HG02973 (cell line): ENCODE data around the gene WDR20.
"Not testable (repeated sequence)": the region's sequence is repeated elsewhere in the genome, so short reads cannot be mapped to it uniquely, and the experiment has no call there.

Experiments used
- ATAC-seq: cut with Tn5 transposase; IDR thresholded peaks from one replicate; pipeline ENCODE4 v1.9.1; 2021; ENCODE audit warnings: moderate library complexity; ENCODE audit not compliant: unreplicated experiment

Gene WDR20

GRCh38 chr14:102170061-102170460 is 30.4 kb downstream of the WDR20 start:
- no peak for ATAC-seq

DNA sequence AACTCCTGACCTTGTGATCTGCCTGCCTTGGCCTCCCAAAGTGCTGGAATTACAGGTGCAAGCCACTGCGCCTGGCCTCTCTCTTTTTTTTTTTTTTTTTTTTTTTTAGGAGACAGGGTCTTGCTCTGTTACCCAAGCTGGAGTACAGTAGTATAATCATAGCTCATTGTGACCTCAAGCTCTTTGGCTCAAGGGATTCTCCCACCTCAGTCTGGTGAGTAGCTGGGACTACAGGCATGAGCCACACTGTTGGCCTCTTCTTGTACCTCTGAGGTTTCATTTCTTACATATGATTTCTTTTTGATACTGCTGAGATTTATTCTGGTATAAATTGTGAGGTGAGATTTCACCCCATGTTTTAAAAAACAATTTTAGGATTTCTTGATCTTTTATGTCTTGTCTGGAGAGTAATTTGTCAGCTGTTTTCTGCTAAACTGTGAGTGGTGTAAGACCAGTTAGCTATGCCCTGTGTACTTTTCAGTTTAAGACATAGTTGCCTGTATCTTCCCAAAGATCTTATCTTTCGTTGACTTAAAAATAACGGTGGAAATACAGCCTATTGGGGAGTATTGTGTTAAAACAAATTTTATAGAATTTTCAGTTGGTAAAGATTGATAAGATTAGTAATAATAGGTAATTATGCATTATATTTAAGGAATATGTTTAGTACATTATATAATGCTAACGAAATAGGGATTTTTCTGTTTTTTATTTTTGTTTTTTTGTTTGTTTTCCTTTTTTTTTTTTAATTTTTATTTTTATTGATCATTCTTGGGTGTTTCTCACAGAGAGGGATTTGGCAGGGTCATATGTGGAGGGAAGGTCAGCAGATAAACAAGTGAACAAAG is 31.7 kb downstream of the WDR20 start:
- ATAC-seq: no peak

- ATAC-seq: not testable (repeated sequence)
Measured at GRCh38 chr14:102172021-102172272, 32.2 kb downstream of the WDR20 start.

DNA sequence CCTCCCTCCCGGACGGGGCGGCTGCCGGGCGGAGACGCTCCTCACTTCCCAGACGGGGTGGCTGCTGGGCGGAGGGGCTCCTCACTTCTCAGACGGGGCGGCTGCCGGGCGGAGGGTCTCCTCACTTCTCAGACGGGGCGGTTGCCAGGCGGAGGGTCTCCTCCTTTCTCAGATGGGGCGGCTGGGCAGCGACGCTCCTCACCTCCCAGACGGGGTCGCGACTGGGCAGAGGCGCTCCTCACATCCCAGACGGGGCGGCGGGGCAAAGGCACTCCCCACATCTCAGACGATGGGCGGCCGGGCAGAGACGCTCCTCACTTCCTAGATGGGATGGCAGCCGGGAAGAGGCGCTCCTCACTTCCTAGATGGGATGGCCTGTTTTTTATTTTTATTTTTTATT is 33.0 kb downstream of the WDR20 start:
- not testable (repeated sequence) for ATAC-seq

GRCh38 chr14:102177161-102177560 is 37.5 kb downstream of the WDR20 start:
- ATAC-seq: no peak

DNA sequence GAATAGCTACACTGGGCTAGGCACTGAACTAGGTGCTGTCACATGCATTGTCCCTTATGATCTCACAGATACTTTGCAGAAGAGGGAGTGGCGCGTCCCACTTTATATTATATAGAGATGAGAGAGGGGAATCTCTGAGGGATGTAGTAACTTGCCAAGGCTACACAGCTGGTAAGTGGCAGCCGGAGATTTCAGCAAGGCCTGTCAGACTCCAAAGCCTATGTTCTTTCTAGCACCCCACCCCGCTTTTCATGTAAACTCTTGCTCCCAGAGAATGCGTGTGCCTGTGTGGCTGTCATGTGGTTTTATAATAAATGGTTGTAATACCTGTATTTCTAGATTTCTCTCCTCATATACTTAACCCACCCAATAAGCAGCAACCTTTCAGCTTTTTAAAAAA is 39.1 kb downstream of the WDR20 start:
- no peak for ATAC-seq

DNA sequence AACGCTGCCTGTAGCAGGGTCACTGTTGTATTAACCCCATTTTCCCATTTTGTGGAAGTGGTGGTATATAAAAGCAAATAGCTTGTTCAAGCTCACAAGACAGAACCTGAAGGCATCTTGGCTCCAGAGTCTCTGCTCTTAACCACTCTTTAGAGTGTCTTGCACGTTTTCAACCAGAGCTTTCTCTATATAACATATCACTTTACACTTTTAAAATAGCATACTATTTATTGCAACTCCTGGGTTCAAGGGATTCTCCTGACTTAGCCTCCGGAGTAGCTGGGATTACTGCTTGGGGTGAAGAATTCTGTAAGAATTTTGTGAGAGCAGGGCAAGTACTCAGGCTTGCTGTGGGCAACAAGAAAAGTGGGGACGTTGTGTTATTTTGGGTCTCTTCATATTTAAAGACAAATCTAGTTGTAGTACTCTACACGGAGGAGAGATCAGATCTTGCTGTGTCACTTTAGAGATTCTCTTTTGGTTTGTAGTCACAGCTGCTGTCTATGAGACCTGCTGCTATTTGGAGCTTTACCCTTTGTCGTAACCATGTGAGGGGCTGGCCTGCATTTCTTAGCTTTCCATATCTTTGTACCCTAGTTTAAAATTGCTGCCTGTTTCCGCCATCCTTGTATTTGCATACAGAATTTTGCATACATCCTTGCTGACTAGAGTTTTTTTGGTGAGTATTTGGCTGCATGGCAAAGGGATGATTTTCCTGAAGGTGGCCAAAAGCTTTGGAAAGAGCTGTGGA is 40.7 kb downstream of the WDR20 start:
- ATAC-seq: no peak

GRCh38 chr14:102181187-102181586 is 41.5 kb downstream of the WDR20 start:
- ATAC-seq: no peak

- ATAC-seq: no peak
Measured at GRCh38 chr14:102182190-102182589, 42.5 kb downstream of the WDR20 start.

GRCh38 chr14:102182936-102183619 is 43.4 kb downstream of the WDR20 start:
- ATAC-seq: no peak

- ATAC-seq: no peak
Measured at GRCh38 chr14:102183886-102184285, 44.2 kb downstream of the WDR20 start.

GRCh38 chr14:102184316-102185035 is 44.8 kb downstream of the WDR20 start:
- ATAC-seq: no peak

- no peak for ATAC-seq
Measured at GRCh38 chr14:102185360-102185759, 45.7 kb downstream of the WDR20 start.

DNA sequence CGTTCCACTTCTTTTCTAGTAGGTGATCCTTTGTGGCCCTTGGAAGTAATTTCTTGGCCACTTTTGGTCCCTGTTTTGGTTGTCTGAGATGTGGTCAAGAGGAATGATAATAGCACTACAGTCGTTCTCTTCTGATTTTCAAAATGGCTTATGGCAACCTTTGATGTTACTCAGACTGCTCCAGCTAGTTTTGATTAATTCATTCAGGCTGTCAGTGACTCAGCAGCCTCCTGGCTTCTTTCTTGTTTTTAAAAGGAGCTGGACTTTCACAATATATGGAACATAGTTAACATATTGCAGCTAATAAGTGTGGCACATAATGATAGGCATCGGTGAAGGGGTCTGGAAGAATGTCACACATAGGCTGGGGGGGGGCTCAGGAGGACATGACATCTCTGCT is 47.3 kb downstream of the WDR20 start:
- no peak for ATAC-seq

DNA sequence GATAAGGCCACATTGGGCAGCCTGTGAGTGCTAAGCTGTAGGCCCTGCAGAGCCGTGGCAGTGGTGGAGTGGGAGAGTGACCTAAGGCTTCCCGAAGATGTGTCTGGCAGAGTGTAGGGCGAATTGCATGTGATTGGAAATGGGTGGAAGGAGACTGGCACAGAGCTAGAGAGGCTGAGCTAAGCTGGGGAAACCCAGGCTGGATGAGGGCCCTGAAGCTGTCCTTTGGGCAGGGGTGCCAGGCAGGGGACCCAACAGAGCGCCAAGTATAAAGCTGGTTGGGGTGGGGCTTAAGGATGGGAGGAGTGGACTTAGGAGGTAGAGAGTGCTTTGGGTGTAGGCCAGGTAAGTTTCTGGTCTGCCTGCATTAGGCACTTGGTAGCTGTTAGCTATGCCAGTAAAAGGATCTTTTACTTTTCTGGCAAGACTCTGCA is 47.9 kb downstream of the WDR20 start:
- no peak for ATAC-seq

DNA sequence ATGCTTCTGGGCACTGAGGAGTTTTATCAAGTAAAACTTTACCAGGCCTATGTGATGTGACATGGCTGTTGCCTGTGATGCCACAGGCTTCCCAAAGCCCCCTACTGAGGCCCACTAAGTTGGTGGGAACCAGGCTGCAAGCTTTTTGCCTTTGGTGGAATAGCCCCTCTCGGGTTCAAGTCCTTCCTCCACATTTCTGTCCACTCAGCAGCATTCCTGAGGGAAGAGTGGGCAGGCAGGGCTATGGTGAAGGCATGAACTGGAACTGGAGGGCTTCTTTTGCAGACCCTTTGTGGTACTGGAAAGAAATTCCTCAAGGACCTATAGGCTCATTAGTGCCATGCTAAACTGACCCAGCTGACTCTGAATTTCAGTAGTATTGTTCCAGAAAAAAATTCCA is 48.5 kb downstream of the WDR20 start:
- ATAC-seq: no peak

DNA sequence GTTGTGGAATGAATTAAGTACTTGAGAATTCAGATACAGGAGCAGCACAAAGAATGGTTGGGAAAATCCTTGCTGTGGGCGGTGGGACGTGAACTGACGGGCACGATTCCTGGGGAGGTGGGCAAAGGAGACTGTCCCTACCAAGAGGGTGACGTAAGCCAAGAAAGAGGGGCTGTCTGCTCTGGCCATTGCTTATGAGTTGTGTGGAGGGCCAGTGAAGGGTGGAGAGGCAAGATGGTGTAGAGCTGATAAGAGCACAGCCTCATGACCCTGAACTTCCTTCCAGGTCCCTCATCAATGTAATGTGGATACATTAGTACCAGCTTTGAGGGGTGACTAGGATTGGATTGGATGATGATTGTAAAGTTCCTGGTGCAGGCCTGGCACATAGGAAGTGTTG is 50.2 kb downstream of the WDR20 start:
- ATAC-seq: no peak

DNA sequence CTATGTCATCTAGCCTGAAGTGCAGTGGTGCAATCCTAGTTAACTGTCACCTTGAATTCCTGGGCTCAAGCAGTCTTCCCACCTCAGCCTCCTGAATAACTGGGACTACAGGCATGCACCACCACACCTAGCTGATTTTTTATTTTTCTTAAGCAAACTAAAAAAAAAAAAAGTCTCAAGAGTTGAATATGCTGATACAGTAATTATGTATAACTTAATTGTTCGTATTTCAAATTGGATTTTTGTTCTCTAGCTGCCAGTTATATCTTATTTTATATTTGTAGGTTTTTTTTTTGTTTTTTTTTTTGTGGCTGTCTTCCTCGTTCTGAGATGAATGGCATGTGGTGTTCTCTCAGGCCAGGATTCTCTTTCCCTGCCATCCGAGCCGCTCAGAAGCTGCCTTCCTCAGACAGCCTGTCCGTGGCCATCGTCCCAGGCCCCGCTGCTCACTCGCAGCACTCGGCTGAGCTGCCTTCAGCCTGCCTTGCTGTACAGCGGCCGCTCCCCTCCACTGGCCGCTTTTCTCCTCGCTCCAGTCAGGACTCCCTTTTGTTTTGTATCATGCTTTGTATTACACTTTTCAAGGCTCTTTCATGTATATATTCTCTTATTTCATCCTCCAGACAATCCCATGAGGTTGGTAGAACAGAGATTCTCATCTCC is 53.3 kb downstream of the WDR20 start:
- no peak for ATAC-seq

- no peak for ATAC-seq
Measured at GRCh38 chr14:102194856-102195255, 55.2 kb downstream of the WDR20 start.

GRCh38 chr14:102195446-102195845 is 55.7 kb downstream of the WDR20 start:
- ATAC-seq: no peak
